NCI-H2196 (cell line): ENCODE results near the gene SMARCA1.
"Not testable (repeated sequence)": the region's sequence is repeated elsewhere in the genome, so short reads cannot be mapped to it uniquely, and the experiment has no call there.

Source experiments
- DNase-seq: peaks from one replicate; lab custom pipeline; 2025; ENCODE audit not compliant: unreplicated experiment; lab: John Stamatoyannopoulos, UW

Gene SMARCA1, protein sequence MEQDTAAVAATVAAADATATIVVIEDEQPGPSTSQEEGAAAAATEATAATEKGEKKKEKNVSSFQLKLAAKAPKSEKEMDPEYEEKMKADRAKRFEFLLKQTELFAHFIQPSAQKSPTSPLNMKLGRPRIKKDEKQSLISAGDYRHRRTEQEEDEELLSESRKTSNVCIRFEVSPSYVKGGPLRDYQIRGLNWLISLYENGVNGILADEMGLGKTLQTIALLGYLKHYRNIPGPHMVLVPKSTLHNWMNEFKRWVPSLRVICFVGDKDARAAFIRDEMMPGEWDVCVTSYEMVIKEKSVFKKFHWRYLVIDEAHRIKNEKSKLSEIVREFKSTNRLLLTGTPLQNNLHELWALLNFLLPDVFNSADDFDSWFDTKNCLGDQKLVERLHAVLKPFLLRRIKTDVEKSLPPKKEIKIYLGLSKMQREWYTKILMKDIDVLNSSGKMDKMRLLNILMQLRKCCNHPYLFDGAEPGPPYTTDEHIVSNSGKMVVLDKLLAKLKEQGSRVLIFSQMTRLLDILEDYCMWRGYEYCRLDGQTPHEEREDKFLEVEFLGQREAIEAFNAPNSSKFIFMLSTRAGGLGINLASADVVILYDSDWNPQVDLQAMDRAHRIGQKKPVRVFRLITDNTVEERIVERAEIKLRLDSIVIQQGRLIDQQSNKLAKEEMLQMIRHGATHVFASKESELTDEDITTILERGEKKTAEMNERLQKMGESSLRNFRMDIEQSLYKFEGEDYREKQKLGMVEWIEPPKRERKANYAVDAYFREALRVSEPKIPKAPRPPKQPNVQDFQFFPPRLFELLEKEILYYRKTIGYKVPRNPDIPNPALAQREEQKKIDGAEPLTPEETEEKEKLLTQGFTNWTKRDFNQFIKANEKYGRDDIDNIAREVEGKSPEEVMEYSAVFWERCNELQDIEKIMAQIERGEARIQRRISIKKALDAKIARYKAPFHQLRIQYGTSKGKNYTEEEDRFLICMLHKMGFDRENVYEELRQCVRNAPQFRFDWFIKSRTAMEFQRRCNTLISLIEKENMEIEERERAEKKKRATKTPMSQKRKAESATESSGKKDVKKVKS

DNA sequence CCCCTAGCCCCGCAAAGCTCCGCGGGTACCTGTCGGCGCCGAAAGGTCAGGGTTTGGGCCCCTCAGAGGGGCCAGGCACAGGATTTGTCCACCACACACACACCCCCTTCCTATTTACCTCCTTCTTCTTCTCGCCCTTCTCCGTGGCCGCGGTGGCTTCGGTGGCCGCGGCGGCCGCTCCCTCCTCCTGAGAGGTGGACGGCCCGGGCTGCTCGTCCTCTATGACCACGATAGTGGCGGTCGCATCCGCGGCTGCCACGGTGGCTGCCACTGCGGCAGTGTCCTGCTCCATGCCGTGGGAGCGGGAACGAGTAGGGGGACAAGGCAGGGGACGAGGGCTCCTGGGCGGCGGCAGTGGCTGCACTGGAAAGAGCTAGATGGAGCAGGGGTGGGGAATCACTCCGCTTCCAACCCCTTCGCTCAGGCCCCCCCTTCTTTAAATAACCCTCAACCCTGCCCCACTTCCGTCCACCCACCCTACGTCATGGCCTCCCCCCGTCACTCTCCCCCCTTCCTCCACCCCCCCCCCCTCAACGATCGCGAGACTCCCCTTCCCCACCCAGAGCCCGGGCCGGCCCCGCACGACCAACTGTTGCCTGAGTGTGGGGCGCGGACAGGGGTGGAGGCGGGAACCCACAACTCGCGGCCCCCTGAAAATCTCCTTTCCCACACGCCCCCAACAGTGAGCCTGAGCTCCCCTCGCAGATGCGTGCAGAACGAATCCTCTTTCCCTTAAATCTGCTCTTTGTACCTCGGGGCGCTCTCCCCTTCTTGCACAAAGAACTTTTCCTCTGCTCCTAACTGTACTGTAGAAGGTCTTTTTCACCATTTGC, at the start of gene SMARCA1:
Gene SMARCA1, minus strand, starts transcription at position 412 of the 833 bp plus-strand sequence. Its CDS starts 120 bp downstream, at position 292.
- peak; percentile 6 for DNase-seq

DNA sequence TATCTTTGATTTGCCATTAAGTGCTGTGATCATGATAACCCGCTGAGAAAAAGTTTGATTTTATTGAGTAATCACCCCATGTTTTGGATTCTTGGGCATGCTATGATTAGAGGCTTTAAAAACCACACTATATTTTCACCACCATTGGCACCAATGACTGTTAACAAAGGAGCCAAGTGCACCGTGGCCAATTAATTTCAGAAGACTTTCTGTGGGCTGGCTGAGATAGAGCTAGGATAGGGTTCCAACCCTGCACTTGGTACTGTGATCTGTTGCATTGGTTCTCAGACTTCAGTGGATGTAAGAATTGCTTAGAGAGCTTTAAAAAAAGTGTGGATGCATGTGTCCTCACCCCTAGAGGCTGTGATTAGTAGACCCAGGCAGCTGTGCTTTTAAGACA, 49.1 kb upstream of the SMARCA1 start:
- no peak for DNase-seq

DNA sequence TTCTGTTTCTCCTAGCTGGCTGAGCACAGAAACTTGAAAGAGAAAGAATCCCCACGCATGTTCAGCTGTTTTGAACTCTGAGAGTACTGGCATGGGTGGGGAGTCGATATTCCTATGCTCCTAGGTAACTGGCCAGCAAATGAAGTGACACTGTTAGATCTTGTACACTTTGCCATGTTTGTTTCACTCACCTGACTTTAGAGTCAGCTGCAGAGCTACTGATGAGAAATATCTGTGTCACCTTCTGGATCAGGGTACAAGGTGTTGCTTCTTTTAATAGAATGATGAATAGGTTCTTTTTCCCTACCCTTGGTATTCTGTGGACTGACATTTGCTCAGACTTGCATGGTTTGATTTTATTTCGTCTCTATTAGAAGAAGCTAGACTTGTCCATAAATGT, 45.1 kb upstream of the SMARCA1 start:
- no peak for DNase-seq

DNA sequence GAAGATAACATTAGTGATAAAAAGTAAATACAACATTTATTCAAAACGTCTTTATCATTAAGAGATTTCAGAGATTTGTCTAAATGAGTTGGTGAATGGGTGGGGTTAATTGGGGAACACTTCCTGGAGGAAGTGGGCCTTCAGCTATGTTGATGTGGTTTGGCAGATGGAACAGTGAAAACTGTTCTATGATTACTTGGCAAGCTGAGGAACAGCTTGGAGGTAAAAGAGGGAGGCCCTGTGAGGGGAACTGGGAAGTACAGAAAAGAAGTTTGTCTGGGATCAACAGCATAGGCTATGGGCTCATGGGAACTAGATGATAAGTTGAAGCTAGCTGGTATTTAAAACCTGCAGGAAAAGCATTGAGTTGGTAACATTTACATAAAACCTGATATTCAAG, 42.8 kb upstream of the SMARCA1 start:
- no peak for DNase-seq

DNA sequence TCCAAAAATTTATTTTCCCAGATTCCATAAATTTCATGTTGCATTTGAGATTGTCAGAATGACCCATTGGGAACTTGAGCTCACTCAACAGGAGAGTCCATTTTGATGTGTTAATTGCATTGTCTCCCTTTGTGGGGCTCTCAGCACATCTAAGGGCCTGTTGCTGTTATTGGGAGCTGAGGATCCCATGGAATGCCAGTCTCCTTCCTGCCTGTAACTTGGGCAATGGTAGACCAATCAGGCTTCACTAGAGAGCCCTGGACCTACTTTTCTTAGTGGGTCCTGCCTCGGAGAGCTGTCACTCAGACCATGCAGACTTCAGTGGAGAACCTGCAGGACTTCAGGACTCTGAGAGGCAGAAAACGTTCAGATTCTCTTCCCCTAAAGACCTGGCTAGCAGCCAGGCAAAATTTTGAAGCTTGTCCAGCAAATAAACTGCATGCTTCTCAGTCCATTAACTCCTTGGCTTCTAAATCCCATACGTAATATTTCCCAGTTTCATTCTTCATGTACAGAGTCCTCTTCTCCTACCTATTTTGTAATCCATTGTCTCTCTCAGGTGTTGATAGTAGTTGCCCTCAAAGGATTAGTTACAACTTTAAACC, 41.9 kb upstream of the SMARCA1 start:
- DNase-seq = no peak

DNA sequence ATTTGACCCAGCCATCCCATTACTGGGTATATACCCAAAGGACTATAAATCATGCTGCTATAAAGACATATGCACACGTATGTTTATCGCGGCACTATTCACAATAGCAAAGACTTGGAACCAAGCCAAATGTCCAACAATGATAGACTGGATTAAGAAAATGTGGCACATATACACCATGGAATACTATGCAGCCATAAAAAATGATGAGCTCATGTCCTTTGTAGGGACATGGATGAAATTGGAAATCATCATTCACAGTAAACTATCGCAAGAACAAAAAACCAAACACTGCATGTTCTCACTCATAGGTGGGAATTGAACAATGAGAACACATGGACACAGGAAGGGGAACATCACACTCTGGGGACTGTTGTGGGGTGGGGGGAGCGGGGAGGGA, 41.1 kb upstream of the SMARCA1 start:
- not testable (repeated sequence) for DNase-seq

DNA sequence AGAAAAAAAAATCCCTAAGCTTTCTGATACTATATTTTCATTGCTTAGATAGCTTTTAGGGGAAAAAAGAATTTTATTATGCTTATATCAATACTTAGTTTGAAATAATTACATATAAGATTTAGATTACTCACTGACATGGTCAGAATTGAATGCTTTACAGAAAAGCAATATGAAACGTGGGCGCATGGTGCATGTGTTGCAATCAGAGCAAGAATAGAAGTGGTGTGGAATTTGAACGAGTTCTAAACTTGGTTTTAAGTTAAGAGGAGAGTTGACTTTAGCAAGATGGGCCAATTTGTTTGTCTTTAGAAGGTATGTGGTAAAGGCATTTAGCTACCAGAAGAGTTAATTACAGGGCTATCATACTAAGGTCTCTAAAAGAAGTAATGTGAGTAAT, 38.2 kb upstream of the SMARCA1 start:
- DNase-seq = no peak

DNA sequence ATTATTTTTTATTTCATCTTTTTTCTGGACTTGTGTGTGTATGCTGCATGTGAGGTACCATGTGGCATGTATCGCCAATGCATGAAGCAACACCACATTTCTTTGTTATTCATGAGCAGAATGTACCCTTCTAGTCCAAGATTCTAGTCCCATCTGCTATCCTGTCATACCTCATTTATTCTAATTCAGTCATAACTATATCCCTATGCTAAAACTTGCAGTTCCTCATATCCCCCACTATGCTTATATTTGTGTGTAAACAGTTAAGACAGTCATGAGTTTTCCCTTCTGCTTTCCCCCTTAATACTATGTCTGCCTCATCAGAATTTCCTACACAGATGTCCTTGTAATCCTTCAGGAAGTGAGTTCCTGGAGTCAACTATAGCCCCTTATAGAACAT, 36.5 kb upstream of the SMARCA1 start:
- no peak for DNase-seq

DNA sequence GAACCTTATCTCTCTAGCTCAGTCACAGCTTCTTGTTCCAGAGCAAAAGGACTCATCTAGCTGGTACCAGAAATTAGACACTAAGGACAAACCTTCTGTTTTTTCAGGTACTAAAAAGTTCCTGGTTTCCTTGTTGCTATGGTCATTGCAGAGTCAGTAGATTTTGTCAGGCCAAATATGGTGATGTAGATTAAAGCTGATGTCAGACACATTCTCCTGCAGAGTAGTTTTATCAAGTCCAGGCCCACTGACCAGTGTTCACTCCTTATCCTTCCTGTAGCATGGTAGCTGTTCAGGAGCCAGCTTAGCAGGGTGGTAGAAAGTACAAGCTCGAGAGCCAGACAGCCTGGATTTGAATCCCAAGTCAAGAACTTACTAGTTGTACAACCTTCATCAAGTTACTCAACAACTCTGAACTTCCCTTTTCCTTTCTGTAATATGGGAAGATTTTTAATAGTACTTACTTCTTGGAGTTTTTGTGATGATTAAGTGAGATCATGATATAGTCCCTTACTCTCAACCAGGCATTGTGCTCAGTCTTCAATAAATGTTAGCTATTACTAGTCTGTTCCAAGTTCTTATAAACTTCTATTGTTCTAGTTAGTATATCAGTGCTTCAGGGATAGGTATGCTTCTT, 34.7 kb upstream of the SMARCA1 start:
- no peak for DNase-seq

DNA sequence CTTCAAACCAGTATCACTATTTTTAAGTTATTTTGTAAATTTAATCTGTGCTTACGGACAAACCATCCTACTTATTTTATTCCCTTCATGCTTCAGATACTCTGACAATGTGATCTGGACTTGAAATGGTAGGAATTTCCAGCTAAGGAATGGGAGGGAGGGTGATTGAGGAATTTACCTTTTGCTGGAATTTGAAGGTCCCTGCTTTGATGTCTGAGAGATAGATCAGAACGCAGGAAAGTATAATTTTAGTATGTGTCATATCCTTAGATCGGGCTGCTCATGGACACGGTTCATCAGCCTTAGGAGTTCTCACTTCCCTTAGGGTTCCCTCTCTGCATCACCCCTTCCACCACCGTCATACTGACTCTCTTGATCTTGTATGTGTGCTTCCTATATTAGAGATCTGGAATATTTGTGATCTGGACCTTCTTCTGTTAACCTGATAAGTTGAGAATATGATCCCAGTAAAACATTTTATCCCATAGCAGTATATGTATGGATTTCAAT, 33.6 kb upstream of the SMARCA1 start:
- DNase-seq = no peak

DNA sequence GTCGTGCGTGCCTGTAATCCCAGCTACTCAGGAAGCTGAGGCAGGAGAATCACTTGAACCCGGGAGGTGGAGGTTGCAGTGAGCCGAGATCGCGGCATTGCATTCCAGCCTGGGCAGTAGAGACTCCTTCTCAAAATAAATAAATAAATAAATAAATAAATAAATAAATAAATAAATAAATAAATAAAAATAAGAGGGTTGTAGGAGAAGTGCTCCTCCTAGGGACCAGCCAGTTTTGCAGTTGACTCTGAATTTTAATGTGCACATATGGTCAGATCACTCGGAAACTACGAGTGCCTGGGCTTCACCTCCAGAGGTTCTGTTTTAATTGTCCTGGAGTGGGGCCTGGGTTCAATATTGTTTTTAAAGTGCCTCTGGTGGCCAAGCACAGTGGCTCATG, 31.5 kb upstream of the SMARCA1 start:
- DNase-seq = not testable (repeated sequence)

DNA sequence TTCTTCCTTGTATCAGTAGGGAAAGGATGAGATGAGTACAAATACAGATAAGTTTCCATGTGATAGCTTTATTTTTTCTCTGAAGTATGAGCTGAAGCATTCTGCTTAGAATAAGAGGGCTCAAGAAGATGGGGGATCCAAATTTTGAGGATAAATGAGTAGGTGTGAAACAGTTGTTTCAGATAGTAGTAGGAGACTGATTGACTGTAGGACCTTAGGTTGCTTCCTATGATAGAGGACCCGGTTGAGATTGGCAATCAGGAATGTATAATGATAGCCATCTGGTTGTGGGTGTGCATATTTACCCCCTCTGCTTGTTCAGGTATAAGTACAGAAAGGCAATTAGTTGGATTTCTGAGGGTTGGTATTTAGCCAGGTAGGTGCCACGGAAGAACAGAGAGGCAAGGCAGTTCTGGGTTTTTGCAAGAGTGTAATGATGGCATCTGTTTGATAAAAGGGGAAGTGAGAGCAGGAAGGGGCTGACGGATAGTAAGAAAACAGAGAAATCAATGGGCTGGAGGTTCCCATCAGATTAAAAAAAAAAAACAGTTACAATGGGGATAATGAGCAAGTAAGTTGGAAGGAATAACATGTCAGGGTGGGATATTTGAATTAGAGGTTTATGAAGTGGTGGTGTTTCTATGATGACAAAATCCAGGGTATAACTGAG, 30.5 kb upstream of the SMARCA1 start:
- no peak for DNase-seq

DNA sequence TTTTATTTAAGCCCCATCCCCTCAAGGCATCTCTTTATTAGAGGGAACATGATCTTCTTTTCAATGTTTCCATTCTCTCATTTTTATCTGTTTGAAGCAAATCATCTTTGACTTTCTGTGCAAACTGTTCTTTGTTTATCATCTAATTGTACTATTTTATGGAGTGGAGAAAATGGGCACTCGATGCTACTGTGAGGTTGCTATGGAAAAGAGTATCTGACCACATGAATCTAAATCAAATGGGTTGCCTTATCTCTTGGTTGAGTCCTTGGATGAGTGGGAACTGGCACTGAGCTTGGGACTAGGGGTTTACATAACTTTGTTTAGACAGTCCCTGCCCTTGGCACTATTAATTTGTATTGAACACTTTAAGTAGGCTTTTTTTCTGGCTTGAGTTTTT, 25.8 kb upstream of the SMARCA1 start:
- no peak for DNase-seq

DNA sequence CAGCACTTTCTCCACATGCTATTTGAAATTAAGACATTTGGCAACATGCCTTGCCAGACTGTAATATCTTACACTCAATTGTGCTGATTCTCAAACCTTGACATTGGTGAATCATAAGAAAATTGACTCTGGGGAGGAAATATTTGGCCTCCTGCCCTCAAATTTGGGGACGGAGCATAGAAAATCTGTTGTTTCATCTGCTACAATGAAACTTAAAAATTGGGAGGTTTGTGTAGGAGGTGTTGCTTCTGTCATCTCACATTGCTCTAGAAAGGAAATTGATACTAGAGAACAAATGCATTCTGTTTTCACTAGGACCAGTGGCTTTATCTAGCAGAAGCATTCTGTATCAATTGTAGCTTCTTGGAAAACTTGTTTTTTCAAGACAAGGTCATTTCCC, 22.1 kb upstream of the SMARCA1 start:
- DNase-seq = no peak

DNA sequence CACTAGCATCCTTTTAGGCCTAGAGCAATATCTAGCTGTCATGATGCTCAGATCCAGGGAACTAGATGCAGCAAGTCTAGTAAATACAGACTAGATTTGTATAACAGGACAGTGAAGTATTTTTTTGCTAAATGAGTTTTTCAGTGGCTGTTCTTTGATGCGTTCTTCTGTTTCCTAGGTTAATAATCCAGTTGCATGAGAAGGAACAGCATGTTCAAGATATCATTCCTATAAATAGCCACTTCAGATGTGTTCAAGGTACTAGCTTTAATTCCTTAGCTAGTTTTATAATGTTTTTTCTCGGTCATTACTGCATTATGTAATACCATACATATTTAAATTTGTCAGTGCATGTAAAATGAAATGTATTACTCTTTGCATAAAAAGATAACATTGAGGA, 21.5 kb upstream of the SMARCA1 start:
- no peak for DNase-seq

DNA sequence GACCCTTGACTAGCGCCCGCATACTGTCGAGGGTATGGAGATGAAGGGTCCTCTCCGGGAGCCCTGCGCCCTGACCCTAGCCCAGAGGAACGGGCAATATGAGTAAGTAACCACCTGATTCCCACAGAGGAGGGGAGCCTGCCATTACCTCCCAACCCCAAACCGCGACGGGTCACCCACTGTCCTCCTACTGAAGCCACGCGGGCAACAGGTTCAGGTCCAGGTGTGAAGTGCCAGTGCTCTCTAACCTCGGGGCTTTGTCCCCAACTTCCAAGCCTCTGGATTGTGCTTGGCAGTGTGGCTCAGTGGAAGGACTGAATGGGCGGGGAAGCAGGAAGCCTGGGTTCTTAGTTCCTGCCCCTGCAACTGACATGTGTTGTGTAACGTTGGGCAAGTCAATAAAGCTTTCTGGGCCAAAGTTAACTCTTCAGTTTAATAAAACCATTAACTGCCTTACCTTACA, 17.5 kb upstream of the SMARCA1 start:
- no peak for DNase-seq

DNA sequence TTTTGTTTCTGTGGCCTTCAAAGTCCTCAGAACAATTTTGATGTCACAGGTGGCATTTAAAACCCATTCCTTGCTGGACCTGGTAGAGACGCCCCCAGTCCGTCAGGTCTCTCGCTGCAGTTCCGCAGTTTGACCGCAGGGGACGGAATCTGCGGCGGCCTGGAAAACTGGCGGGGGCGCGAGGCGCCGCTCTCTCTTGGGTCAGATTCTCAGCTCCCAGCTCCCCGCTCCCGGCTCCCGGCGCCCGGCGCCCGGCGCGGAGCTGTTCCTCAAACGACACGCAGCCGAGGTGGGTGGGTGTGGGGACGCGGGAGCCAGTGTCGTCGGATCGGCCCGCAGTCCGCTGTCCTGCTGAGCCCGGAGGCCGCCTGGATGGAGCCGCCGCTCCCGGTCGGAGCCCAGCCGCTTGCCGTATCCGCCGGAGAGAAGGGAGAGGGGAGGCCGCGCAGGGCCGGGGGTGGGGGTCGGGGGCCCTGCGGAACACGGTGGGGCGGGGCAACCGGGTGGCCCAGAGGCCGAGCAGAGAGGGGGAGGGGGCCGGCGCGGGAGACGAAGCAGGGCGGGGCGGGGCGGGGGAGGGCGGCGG, 16.9 kb upstream of the SMARCA1 start, which contains the start of gene OCRL:
Gene OCRL, plus strand, starts transcription at position 192 of the 586 bp plus-strand sequence. Its CDS starts 181 bp downstream, at position 373.
- DNase-seq = peak; percentile 52

DNA sequence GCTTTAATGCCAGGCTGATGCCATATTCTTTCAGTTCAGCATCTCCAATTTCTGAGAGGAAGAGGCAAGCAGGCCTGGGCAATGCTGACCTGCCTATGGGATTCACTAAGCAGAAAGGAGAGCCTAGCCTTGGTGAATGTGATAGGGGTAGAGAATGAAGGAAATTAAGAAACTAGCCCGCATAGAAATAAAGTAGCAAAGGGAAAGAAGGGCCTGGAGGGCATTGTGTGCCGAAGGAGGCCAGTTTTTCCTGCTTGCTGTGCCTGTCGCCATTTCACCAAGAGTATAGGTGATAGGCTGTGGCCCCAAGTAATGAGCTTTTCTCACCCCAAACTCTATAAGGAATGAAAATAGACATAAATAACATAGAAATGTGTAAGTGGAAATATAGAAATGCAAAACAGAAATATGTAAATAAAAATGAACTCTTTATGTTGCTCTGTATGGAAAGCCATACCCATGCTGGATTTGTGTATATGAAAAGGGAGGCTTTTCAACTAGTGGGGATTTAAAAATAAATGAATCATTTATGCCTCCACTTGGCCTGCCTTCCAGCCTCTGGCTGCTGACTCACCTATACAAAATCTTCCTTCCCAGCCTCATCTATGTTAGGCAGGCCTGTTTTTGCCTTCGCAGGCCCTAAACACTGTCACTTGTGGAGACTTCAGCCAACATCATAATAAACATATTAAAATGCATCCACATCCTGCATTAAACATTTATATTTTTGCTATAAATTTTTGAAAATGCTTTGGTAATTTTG, 11.7 kb upstream of the SMARCA1 start:
- no peak for DNase-seq
